Testis (tissue), 2 donors: ENCODE measurements around the gene PAX3.

ENCODE experiments used
- CTCF ChIP-seq, 3 experiments: fragments of 450-650 bp in 2 of 3; fragments of 200-600 bp in 1 of 3; sonication (generic) in 1 of 3; IDR thresholded peaks; one replicate each; pipeline ENCODE4 v1.5.1; 2016 to 2019; ENCODE audit warnings: antibody characterized with exemption in 3 of 3, mild to moderate bottlenecking in 2 of 3, moderate library complexity in 1 of 3
- POLR2A ChIP-seq: fragments of 450-650 bp; IDR thresholded peaks from one replicate; pipeline ENCODE4 v1.6.1; 2017; ENCODE audit warnings: antibody characterized with exemption, mild to moderate bottlenecking, moderate library complexity

DNA sequence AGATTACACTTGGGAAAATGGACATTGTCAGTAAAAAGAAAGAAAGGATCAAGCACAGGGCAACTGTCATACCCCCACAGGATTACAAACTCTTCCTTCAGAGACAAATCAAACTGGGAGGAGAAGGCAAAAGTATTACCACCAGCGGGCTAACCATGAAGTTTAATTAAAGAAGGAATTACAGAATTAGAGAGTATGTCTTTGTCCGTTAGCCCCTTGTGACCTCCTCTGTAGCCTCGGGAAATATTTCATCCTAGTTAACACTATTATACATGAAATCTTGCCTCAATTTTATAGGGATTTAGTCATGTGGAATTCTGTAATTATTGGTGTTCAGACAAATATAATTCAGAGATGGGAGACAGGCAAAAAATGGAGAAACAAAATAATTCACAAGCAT lies 60.7 kb downstream of the PAX3 start:
- no peak for TF ChIP-seq POLR2A
- no peak for TF ChIP-seq CTCF (IDR thresholded peaks at IDR 0.05)
